GM12878 (cell line): ENCODE data around the gene PLEKHA7. TPM values are rescaled to one million over a fixed set of nuclear protein-coding genes. Genes with fewer than 3 reads are reported as not detected.

ENCODE experiments used
- ATAC-seq: fragments of 200-7000 bp; cut with Tn5 transposase; 3 replicates; pipeline ENCODE4 v1.9.1; 2020; ENCODE audit warnings: mild to moderate bottlenecking, moderate library complexity
- BruUV-seq: library from RNA; stranded (reverse); fragments of 400-500 nt; replicated peaks from 2 replicates; lab custom pipeline; 2021; lab: Mats Ljungman, UMichigan
- CTCF ChIA-PET: fragments of 300-600 bp; sonication (Branson Sonifier 250); formaldehyde crosslinking; extraction: SDS; loops from one replicate; lab custom pipeline; 2021; ENCODE audit warnings: inconsistent platforms; lab: Yijun Ruan, JAX
- POLR2A ChIA-PET: fragments of 350-600 bp; formaldehyde crosslinking; extraction: SDS; loops from one replicate; lab custom pipeline; 2021; ENCODE audit warnings: inconsistent platforms; lab: Charles Lee
- RAD21 ChIA-PET: fragments of 300-600 bp; sonication (Branson Sonifier 250); formaldehyde crosslinking; loops from one replicate; lab custom pipeline; 2023; ENCODE audit warnings: antibody characterized with exemption; ENCODE audit not compliant: unreplicated experiment; lab: Charles Lee
- SMC1A ChIA-PET: fragments of 300-600 bp; sonication (Branson Sonifier 250); formaldehyde crosslinking; loops from one replicate; lab custom pipeline; 2023; ENCODE audit not compliant: unreplicated experiment, uncharacterized antibody; lab: Charles Lee
- DNase-seq: peaks from one replicate; pipeline ENCODE4 v3.0.0-alpha.2; 2011; ENCODE audit warnings: low read depth, low spot score
- FAIRE-seq: peaks from 3 replicates; lab custom pipeline; 2011; peaks lifted over from hg19 to GRCh38; lab: Jason Lieb, UNC
- H2AFZ ChIP-seq: 2 replicates; pipeline ENCODE4 v1.6.0; 2011; ENCODE audit warnings: low read depth, low read length, control low read depth; ENCODE audit not compliant: control insufficient read depth
- H3K27ac ChIP-seq: 2 replicates; pipeline ENCODE4 v1.5.1; 2011; ENCODE audit warnings: control low read depth; ENCODE audit not compliant: control insufficient read depth, insufficient read depth
- H3K27me3 ChIP-seq, 2 experiments: replicated peaks in 1 of 2; 2 replicates each; pipeline versions ENCODE4 v1.6.0 to v1.6.1; 2011; ENCODE audit warnings: low read length in 1 of 2; ENCODE audit not compliant: control insufficient read depth in 2 of 2, insufficient read depth in 2 of 2
- H3K36me3 ChIP-seq, 2 experiments: 2 replicates each; pipeline ENCODE4 v1.5.1; 2011; ENCODE audit warnings: low read length in 1 of 2; ENCODE audit not compliant: control insufficient read depth in 2 of 2, insufficient read depth in 2 of 2
- H3K4me1 ChIP-seq: 2 replicates; pipeline ENCODE4 v1.6.1; 2011; ENCODE audit warnings: mild to moderate bottlenecking, low read length, moderate library complexity, mixed read lengths; ENCODE audit not compliant: control insufficient read depth, insufficient read depth
- H3K4me2 ChIP-seq: 2 replicates; pipeline ENCODE4 v1.6.0; 2011; ENCODE audit warnings: control low read depth; ENCODE audit not compliant: control insufficient read depth, insufficient read depth
- H3K4me3 ChIP-seq: fragments of 200-600 bp; sonication (generic); 2 replicates; pipeline ENCODE4 v1.5.1; 2016
- H3K79me2 ChIP-seq: 2 replicates; pipeline ENCODE4 v1.6.0; 2011; ENCODE audit warnings: low read length; ENCODE audit not compliant: control insufficient read depth, insufficient read depth
- H3K9ac ChIP-seq: 2 replicates; pipeline ENCODE4 v1.8.0; 2011; ENCODE audit warnings: low read length, control low read depth, mixed read lengths; ENCODE audit not compliant: control insufficient read depth, insufficient read depth
- H3K9me3 ChIP-seq: replicated peaks from 3 replicates; pipeline ENCODE4 v1.5.1; 2011; ENCODE audit warnings: mild to moderate bottlenecking, low read length; ENCODE audit not compliant: control insufficient read depth, insufficient read depth
- H4K20me1 ChIP-seq: 2 replicates; pipeline ENCODE4 v1.6.0; 2011; ENCODE audit not compliant: control insufficient read depth, insufficient read depth
- E2F4 ChIP-seq: IDR thresholded peaks from 2 replicates; pipeline ENCODE4 v1.6.1; 2012; ENCODE audit warnings: low read depth, low read length, improper control_type of control experiment
- KAT2A ChIP-seq: conservative IDR thresholded peaks from 2 replicates; pipeline ENCODE4 v1.6.1; 2011; ENCODE audit warnings: low read depth, low read length; ENCODE audit not compliant: control insufficient read depth
- MYB ChIP-seq: fragments of 150-350 bp; IDR thresholded peaks from 2 replicates; pipeline ENCODE4 v1.6.1; 2014; ENCODE audit warnings: mild to moderate bottlenecking, low read depth, low read length, borderline replicate concordance
- NFXL1 ChIP-seq: fragments of 450-650 bp; IDR thresholded peaks from 2 replicates; pipeline ENCODE4 v1.6.1; 2017; ENCODE audit warnings: antibody characterized with exemption, mild to moderate bottlenecking, borderline replicate concordance
- NR2F1 ChIP-seq: fragments of 450-650 bp; conservative IDR thresholded peaks from 2 replicates; pipeline ENCODE4 v1.6.1; 2017; ENCODE audit warnings: mild to moderate bottlenecking
- NRF1 ChIP-seq: conservative IDR thresholded peaks from 2 replicates; pipeline ENCODE4 v1.6.1; 2011; ENCODE audit warnings: mild to moderate bottlenecking, low read depth, low read length, improper control_type of control experiment
- PAX5 ChIP-seq: IDR thresholded peaks from 2 replicates; pipeline ENCODE4 v1.6.1; 2011; ENCODE audit warnings: low read depth, low read length, borderline replicate concordance
- SPI1 ChIP-seq: IDR thresholded peaks from 2 replicates; pipeline ENCODE4 v1.6.1; 2011; ENCODE audit warnings: low read depth, mild to moderate bottlenecking, low read length, moderate library complexity, borderline replicate concordance; ENCODE audit not compliant: insufficient read depth
- TCF3 ChIP-seq: IDR thresholded peaks from 2 replicates; pipeline ENCODE4 v1.6.1; 2012; ENCODE audit warnings: low read depth, mild to moderate bottlenecking, low read length, borderline replicate concordance; ENCODE audit not compliant: insufficient read depth
- WGBS: methylation state at CpG from one replicate; pipeline ENCODE4 v1.1.6; 2016; ENCODE audit warnings: low lambda C conversion rate; ENCODE audit not compliant: insufficient replicate concordance, insufficient coverage; ENCODE audit errors: missing lambda C conversion rate; 5-methylcytosine and 5-hydroxymethylcytosine counted together
- in situ Hi-C: fragments of 300-500 bp; cut with MboI; formaldehyde crosslinking; loops from 9 replicates; pipeline ENCODE4 v1.14.3; 2018; ENCODE audit warnings: mixed read lengths
- intact Hi-C: fragments of 100-400 bp; cut with micrococcal nuclease; formaldehyde crosslinking; loops from one replicate; pipeline ENCODE4 v1.14.2; 2022; ENCODE audit not compliant: unreplicated experiment
- polyA plus RNA-seq, 11 experiments: library from polyadenylated mRNA; depleted of rRNA in 4 of 11; unstranded in 6 of 11; stranded (reverse) in 5 of 11; fragments of >200 nt; fragmentation: Nextera tagmentation in 4 of 11; fragmentation: Illumina TruSeq in 1 of 11; extraction: Ambion mirVana in 4 of 11; extraction: Trizol in 1 of 11; gene quantifications; 1 replicate in 1 of 11; 2 replicates in 10 of 11; pipeline versions ENCODE4 v1.2.1 to v1.2.3, GENCODE V29; 2011 to 2016; ENCODE audit warnings: inconsistent platforms in 2 of 11, missing spikeins in 2 of 11, low read depth in 1 of 11
- total RNA-seq, 4 experiments: library from RNA; depleted of rRNA in 3 of 4; stranded (reverse); fragments of >200 nt in 3 of 4; fragmentation: Illumina TruSeq in 1 of 4; extraction: Trizol in 1 of 4; gene quantifications; 2 replicates each; pipeline versions ENCODE4 v1.2.1 to v1.2.3, GENCODE V29; 2013 to 2021
- TF ChIP-seq, protein P1 (sequence below): fragments of 150-350 bp; IDR thresholded peaks from 2 replicates; pipeline ENCODE4 v1.6.1; 2016; ENCODE audit warnings: low read depth, low read length

PLEKHA7 gene
- total and polyA plus RNA-seq, 10 of the 15 experiments (the other 5 are each of a cell fraction or from before 2014, with no cell fraction given): 0.45 to 5.3 (median 2.1) TPM

DNA sequence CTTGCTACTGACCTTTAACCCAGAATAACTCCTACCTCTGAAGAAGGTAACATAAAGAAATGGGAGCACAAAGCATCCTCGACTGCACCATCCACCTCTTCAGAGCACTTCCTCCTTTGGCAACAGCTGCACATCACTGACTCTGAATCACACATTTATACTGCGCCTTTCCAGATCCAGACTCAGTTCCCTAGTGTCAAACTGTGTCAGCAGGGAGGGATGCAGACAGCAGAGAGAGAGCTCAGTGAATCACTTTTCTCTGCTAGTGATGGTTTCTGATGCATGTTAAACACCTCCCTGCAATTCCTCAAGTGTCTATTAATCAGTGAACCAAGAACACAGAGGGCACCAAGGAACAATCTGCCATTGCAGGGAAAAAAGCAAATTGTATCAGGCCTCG, 118.9 kb downstream of the PLEKHA7 start:
- Histone ChIP-seq H3K4me1 (no peaks in the 10 kb centered on the region), H2AFZ (no peak overlapping the region), H3K4me3 (no peak overlapping the region), H3K9me3 (no peaks in the 10 kb centered on the region; the same call in 2 of the 3 replicates), H3K36me3 (no peaks in the 10 kb centered on the region), H3K27ac (no peak overlapping the region), H3K4me2 (no peak overlapping the region), H3K79me2 (no peaks in the 10 kb centered on the region), H4K20me1 (no peaks in the 10 kb centered on the region), H3K9ac (no peak overlapping the region), H3K27me3 (no peaks in the 10 kb centered on the region)
- POLR2A ChIA-PET: interaction anchor here (0.8 to 1.1 kb wide), 3 partner anchors 9 to 15 kb away, joined by 3 to 4 read pairs (median 3); no protein-coding TSS in a partner anchor
- intact Hi-C loops: no loop called here
- RAD21 ChIA-PET: interaction anchor here (0.8 kb wide), 1 partner anchor 14 kb away, joined by 3 read pairs; no protein-coding TSS in a partner anchor
- no peak; the same call in 2 of the 3 replicates for ATAC-seq
- SMC1A ChIA-PET: interaction anchor here (0.9 kb wide), 1 partner anchor 9 kb away, joined by 3 read pairs; no protein-coding TSS in a partner anchor
- BruUV-seq: no TSS peak
- in situ Hi-C loops: no loop called here
- no peak for DNase-seq
- 33% methylated on average over 3 of the region's 3 CpGs for WGBS
- CTCF ChIA-PET: interaction anchor here (1.1 to 3.2 kb wide), 2 partner anchors 13 to 75 kb away, joined by 4 to 10 read pairs; no protein-coding TSS in a partner anchor
- FAIRE-seq: no peak
- no peak for TF ChIP-seq NFXL1
- TF ChIP-seq SPI1: peak; percentile 45; the same call in 1 of the 2 replicates

DNA sequence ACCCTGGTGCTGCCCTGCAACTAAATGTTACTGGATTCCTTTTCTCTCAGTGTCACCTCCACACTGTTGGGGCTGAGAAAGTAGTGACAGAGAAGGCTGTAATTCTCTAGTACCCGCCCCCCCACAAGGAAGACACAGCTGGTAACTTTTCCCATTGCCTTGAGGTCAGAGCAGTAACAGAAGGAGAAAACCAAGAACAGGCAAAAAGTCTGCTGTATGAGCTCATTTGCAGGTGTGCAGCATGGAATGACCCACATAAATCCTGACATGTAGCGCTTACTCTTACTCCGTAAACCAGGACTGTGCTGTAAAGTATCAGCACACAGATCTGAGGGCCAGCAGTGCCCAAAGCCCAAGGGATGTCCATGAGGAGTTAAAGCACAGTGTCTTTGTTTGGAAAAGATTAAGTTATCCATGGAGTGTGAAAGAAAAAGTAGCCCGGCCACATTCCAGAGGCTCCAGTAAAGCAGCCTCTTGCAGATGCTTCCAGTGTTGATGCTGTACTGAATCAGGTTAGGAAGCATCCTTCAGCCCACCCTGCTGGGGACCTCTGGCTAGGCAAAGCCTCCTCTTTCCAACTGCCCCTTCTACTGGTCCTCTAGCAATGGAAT, 120.7 kb downstream of the PLEKHA7 start:
- intact Hi-C loops: no loop called here
- H2AFZ ChIP-seq: no peak overlapping the region
- WGBS: 73% methylated on average over 4 of the region's 4 CpGs
- TF ChIP-seq TCF3 (no peak), PAX5 (no peak), NR2F1 (no peak), MYB (no peak), NRF1 (no peak), KAT2A (no peak), E2F4 (no peak)
- TF ChIP-seq, protein P1, sequence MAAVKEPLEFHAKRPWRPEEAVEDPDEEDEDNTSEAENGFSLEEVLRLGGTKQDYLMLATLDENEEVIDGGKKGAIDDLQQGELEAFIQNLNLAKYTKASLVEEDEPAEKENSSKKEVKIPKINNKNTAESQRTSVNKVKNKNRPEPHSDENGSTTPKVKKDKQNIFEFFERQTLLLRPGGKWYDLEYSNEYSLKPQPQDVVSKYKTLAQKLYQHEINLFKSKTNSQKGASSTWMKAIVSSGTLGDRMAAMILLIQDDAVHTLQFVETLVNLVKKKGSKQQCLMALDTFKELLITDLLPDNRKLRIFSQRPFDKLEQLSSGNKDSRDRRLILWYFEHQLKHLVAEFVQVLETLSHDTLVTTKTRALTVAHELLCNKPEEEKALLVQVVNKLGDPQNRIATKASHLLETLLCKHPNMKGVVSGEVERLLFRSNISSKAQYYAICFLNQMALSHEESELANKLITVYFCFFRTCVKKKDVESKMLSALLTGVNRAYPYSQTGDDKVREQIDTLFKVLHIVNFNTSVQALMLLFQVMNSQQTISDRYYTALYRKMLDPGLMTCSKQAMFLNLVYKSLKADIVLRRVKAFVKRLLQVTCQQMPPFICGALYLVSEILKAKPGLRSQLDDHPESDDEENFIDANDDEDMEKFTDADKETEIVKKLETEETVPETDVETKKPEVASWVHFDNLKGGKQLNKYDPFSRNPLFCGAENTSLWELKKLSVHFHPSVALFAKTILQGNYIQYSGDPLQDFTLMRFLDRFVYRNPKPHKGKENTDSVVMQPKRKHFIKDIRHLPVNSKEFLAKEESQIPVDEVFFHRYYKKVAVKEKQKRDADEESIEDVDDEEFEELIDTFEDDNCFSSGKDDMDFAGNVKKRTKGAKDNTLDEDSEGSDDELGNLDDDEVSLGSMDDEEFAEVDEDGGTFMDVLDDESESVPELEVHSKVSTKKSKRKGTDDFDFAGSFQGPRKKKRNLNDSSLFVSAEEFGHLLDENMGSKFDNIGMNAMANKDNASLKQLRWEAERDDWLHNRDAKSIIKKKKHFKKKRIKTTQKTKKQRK: no peak
- TF ChIP-seq, all 136 proteins: peak for 0
- Histone ChIP-seq H3K4me1 (no peaks in the 10 kb centered on the region), H3K27me3 (no peaks in the 10 kb centered on the region), H3K27ac (no peak overlapping the region), H3K4me3 (no peak overlapping the region), H3K36me3 (no peaks in the 10 kb centered on the region), H3K9me3 (no peaks in the 10 kb centered on the region), H3K4me2 (no peak overlapping the region), H3K79me2 (no peaks in the 10 kb centered on the region), H3K9ac (no peak overlapping the region), H4K20me1 (no peaks in the 10 kb centered on the region)
- ATAC-seq (no peak), FAIRE-seq (no peak), DNase-seq (no peak)
- RAD21 ChIA-PET: interaction anchor here (1.0 to 1.5 kb wide), 2 partner anchors 42 to 169 kb away, joined by 3 to 4 read pairs; no protein-coding TSS in a partner anchor
- SMC1A ChIA-PET: interaction anchor here (0.6 to 1.2 kb wide), 2 partner anchors 11 to 19 kb away, joined by 3 read pairs; no protein-coding TSS in a partner anchor
- CTCF ChIA-PET: interaction anchor here (1.2 to 1.6 kb wide), 2 partner anchors 11 to 74 kb away, joined by 3 to 5 read pairs; no protein-coding TSS in a partner anchor
- POLR2A ChIA-PET: no interaction called here
- BruUV-seq: no TSS peak
- in situ Hi-C loops: no loop called here
